ENCODE measurements around the gene SLC17A7. TPM values are rescaled to one million over a fixed set of nuclear protein-coding genes. Genes with fewer than 3 reads are reported as not detected.
A peak's percentile ranks its signal among the peaks of the same experiment; 100 is the strongest.

Gene SLC17A7
- total and polyA plus RNA-seq, 12 donors: 0.17 to 2.3 (median 0.92) TPM

DNA sequence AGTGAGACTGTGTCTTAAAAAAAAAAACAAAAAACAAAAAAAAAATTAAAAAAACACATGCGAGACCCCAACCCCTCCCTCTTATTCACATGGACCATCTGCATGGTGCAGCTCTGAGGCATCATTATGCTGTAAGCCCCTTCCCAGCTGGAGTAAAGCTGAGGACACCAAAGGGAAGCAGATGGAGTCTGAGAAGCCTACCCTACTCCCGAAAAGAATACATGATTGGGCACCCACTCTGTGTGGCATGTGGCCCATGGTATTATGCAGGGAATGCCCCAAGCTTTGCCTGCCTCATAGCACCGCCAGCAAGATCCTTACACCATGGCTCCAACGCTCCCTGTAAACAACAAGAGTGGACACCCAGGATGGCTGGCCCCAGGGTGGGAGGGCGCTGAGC, 22.8 kb downstream of the SLC17A7 start:
- Histone ChIP-seq H3K4me1 (peaks cover 4 to 31% (median 26%) of the 10 kb centered on the region in 9 donors), H3K27ac (no peak overlapping the region), H3K27me3 (peaks cover 4 to 87% (median 77%) of the 10 kb centered on the region in 7 donors), H3K9me3 (no peaks in the 10 kb centered on the region), H3K4me3 (no peak overlapping the region), H3K36me3 (no peaks in the 10 kb centered on the region)
- DNase-seq: no peak
- whole genome bisulfite sequencing, 2 donors: 80 to 96% methylated on average over 5 of the region's 5 CpGs
- ATAC-seq: no peak
- intact Hi-C loops (cut with DNase I): no loop called here
- TF ChIP-seq CTCF (IDR thresholded peaks at IDR 0.05): no peak

GRCh38 chr19:49417088-49417487, 24.2 kb downstream of the SLC17A7 start:
- ATAC-seq: no peak
- intact Hi-C loops (cut with DNase I): no loop called here
- 47 to 62% methylated on average over 7 of the region's 7 CpGs for WGBS, 2 donors

DNA sequence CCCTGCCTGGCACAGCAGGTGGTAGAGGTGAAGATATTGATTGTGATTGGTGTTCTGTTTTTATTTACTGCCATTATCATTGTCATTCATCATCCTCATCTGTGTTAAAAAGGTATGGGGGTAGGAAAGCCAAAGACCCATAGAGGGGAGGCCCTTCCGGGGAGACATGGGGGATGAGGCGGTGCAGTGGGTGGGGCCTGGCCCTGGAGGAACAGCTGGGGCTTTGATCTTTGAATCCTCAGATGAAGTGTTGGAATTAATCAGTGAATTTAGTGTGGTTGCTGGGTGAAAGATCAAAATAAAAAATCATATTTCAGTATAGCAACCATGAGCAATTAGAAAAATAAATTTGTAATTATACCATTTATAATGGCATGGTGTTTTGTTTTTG, 25.5 kb downstream of the SLC17A7 start:
- H3K4me1 ChIP-seq: peaks cover 0 to 4% (median 3%) of the 10 kb centered on the region in 9 donors
- H3K9me3 ChIP-seq: no peaks in the 10 kb centered on the region
- H3K4me3 ChIP-seq: no peak overlapping the region
- H3K27ac ChIP-seq: no peak overlapping the region
- WGBS, 2 donors: 78 to 81% methylated on average over 2 of the region's 2 CpGs
- TF ChIP-seq CTCF (IDR thresholded peaks at IDR 0.05): no peak
- no peak for ATAC-seq
- H3K27me3 ChIP-seq: peaks cover 4 to 59% (median 50%) of the 10 kb centered on the region in 7 donors
- DNase-seq: no peak
- intact Hi-C loops (cut with DNase I): no loop called here
- H3K36me3 ChIP-seq: no peaks in the 10 kb centered on the region

More at GRCh38 chr19:49417088-49417487, 24.2 kb downstream of the SLC17A7 start:
- H3K36me3 ChIP-seq: no peaks in the 10 kb centered on the region
- H3K9me3 ChIP-seq: no peaks in the 10 kb centered on the region
- peaks cover 0 to 16% (median 12%) of the 10 kb centered on the region in 9 donors for H3K4me1 ChIP-seq
- H3K4me3 ChIP-seq: no peak overlapping the region
- no peak for DNase-seq
- H3K27me3 ChIP-seq: peaks cover 4 to 72% (median 63%) of the 10 kb centered on the region in 7 donors
- TF ChIP-seq CTCF (IDR thresholded peaks at IDR 0.05): no peak
- no peak overlapping the region for H3K27ac ChIP-seq

- peak in 3 of 8 donors; percentile 13 to 28 (median 20) for ATAC-seq
- intact Hi-C loops (cut with DNase I): no loop called here
Observed at GRCh38 chr19:49415102-49415809, 26.1 kb downstream of the SLC17A7 start.

More at GRCh38 chr19:49415102-49415809, 26.1 kb downstream of the SLC17A7 start:
- TF ChIP-seq CTCF (IDR thresholded peaks at IDR 0.05): no peak
- 50 to 71% methylated on average over 15 of the region's 15 CpGs for WGBS, 2 donors
- Histone ChIP-seq H3K36me3 (no peaks in the 10 kb centered on the region), H3K27me3 (peaks cover under 1 to 54% (median 45%) of the 10 kb centered on the region in 7 donors), H3K27ac (no peak overlapping the region), H3K9me3 (no peaks in the 10 kb centered on the region), H3K4me3 (no peak overlapping the region), H3K4me1 (peaks cover 0 to under 1% (median 0%) of the 10 kb centered on the region in 9 donors)
- no peak for DNase-seq
